Stimulated activated CD8-positive, alpha-beta memory T cell treated with anti-CD3 and anti-CD28 coated beads, Interleukin-7, amount 100 ng/mL, for 48 hours (primary cell): ENCODE measurements around the gene CD81.
"Not testable (repeated sequence)": the region's sequence is repeated elsewhere in the genome, so short reads cannot be mapped to it uniquely, and the experiment has no call there.

Experiments used
- DNase-seq, 2 donors: peaks; one replicate each; pipeline ENCODE4 v3.0.0-alpha.2; 2020; ENCODE audit warnings: low read depth in 1 of 2; ENCODE audit errors: extremely low read depth in 1 of 2

The CD81 gene, protein sequence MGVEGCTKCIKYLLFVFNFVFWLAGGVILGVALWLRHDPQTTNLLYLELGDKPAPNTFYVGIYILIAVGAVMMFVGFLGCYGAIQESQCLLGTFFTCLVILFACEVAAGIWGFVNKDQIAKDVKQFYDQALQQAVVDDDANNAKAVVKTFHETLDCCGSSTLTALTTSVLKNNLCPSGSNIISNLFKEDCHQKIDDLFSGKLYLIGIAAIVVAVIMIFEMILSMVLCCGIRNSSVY

GRCh38 chr11:2376751-2377451 lies at the start of gene CD81:
TSS of gene CD81 (plus strand) at chr11:2377310. CDS start at chr11:2377550, 240 bp downstream.
- DNase-seq, result peak in 1 of 2 donors; percentile 37

- no peak for DNase-seq
Measured at GRCh38 chr11:2328021-2328420, 49.1 kb upstream of the CD81 start.

DNA sequence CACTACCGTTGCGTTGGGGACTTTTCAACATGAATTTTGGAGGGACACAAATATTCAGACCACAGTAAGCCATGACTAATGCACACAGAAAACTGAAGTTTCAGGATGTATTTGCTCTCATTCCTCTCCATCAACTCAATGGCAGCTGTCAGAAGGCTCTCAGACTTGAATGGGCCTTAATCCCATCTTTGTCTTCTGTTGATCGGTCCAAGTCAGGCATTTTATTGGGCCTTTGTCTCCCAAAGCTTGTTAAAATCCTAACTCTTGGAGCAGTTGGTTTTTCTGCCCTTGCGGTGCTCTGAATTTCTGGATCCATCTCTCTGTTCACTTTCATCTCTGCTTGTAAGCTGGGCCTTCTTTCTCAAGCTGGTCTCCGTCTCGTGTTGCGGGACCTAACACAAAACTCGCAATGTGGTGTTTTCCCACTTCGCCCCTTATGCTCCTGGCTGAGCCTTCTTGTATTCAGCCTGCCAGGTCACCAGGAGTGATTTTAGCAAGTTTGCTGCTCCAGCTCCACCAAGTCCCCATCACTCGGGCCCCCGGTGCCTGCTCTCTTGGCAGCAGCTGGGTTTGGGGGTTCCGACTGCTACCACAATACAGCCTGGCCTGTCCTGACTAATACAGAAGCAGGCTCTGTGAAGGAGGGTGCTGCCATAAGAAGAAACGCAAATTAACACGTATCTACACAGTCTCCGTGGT lies 48.3 kb upstream of the CD81 start:
- no peak for DNase-seq

DNA sequence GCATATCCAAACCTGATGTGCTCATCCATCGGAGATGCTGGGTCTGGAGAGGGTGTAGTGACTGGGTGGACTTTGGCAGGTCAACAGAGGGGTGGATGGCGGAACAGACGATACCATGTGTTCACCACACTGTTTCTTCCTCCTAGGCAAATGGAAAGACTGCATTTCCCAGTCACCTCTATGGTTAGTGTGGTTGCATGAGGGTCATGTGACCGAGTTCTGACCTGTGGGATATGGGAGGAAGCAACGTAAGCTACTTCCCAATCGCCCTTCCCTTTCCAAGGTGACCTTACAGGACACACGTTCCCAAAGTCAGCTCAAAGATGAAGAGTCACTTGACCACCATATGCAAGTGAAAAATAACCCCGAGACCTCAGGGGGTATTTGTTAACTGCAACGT lies 47.6 kb upstream of the CD81 start:
- no peak for DNase-seq

DNA sequence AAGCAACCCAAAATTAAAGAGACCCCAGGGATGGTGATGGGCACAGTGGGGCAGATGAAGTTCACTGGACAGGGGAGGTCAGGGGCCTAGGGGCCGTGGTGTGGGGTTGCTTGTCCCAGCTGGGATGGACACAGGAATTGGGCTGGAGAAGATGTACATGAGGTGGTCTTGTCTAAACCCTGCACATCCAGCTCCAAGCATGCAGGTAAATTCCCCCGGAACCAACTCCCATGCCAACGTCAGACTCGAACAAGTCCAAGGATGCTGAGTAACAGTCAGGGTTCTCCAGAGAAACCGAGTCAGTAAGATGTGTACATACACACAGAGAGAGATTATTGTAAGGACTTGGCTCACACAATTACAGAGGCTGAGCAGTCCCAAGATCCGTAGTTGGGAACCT lies 46.4 kb upstream of the CD81 start:
- DNase-seq, result no peak

DNA sequence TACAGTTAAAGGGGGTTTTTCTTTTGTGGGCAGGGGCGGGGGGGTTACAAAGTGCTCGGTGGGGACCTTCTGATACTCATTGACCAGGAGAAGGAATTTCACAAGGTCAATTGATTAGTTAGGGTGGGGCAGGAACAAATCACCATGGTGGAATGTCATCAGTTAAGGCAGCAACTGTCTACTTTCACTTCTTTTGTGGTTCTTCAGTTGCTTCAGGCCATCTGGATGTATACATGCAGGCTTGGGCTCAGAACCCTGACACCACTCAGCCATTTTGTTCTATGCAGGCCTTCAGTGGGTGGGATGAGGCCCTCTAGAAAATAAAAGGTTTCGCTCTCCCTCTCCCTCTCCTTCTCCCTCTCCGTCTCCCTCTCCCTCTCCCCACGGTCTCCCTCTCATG lies 45.7 kb upstream of the CD81 start:
- DNase-seq, result no peak

DNA sequence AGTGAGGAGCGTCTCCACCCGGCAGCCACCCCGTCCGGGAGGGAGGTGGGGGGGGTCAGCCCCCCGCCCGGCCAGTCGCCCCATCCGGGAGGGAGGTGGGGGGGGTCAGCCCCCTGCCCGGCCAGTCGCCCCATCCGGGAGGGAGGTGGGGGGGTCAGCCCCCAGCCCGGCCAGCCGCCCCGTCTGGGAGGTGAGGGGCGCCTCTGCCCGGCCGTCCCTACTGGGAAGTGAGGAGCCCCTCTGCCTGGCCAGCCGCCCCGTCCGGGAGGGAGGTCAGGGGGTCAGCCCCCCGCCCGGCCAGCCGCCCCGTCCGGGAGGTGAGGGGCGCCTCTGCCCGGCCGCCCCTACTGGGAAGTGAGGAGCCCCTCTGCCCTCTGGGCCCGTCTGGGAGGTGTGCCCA lies 44.5 kb upstream of the CD81 start:
- DNase-seq, result not testable (repeated sequence)

GRCh38 chr11:2333486-2334205 lies 43.5 kb upstream of the CD81 start:
- DNase-seq, result not testable (repeated sequence)

GRCh38 chr11:2335286-2335685 lies 41.8 kb upstream of the CD81 start:
- DNase-seq, result not testable (repeated sequence)

DNA sequence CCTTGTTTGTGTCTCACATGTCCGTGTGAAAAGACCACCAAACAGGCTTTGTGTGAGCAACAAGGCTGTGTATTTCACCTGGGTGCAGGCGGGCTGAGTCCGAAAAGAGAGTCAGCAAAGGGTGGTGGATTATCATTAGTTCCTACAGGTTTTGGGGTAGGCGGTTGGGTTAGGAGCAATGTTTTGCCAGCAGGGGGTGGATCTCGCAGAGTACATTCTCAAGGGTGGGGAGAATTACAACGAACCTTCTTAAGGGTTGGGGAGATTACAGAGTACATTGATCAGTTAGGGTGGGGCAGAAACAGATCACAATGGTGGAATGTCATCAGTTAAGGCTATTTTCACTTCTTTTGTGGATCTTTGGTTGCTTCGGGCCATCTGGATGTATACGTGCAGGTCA lies 38.4 kb upstream of the CD81 start:
- not testable (repeated sequence) for DNase-seq

DNA sequence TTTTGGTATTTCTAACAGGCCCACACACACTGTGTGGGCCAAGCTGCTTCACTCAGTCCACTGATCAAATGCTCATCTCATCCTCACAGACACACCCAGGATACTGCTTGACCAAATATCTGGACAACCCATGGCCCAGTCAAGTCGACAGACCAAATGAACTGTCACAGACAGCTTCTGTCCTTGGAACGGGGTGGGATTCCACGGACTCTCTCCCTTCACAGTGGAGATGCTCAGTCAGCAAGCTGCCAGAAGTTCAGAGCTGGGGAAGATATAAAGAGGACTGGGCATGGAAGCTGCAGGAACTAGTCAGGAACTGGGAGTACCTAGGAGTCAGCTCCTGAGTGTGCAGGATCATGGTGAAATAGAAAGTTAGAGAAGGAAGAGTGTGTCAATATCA lies 34.6 kb upstream of the CD81 start:
- DNase-seq, result no peak

- no peak for DNase-seq
Measured at GRCh38 chr11:2342981-2343380, 34.1 kb upstream of the CD81 start.

DNA sequence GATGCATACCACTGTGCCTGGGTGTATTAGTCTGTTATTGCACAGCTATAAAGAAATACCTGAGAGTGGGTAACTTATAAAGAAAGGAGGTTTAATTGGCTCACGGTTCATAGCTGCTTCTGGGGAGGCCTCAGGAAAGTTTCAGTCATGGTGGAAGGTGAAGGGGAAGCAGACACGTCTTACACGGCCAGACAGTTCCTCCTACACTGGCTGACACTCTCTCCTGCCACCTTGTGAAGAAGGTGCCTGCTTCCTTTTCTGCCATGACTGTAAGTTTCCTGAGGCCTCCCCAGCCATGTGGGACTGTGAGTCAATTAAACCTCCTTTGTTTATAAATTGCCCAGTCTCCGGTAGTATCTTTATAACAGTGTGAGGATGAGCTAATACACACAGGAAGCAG lies 33.6 kb upstream of the CD81 start:
- DNase-seq, result no peak

DNA sequence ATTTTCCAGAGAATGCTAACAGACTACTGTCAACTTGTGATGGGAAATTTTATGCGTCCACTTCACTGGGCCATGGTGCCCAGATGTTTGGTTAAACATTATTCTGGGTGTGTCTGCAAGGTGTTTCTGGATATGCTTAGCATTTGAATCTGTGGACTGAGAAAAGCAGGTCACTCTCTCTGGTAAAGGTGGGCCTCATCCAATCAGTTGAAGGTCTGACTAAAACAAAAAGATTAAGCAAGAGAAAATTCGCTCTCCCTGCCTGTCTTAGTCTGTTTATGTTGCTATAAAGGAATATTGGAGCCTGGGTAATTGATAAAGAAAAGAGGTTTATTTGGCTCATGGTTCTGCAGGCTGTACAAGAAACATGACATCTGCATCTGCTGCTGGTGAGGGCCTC lies 32.1 kb upstream of the CD81 start:
- DNase-seq, result no peak

GRCh38 chr11:2346014-2346413 lies 31.1 kb upstream of the CD81 start:
- DNase-seq, result no peak

GRCh38 chr11:2346586-2347307 lies 30.4 kb upstream of the CD81 start:
- no peak for DNase-seq

DNA sequence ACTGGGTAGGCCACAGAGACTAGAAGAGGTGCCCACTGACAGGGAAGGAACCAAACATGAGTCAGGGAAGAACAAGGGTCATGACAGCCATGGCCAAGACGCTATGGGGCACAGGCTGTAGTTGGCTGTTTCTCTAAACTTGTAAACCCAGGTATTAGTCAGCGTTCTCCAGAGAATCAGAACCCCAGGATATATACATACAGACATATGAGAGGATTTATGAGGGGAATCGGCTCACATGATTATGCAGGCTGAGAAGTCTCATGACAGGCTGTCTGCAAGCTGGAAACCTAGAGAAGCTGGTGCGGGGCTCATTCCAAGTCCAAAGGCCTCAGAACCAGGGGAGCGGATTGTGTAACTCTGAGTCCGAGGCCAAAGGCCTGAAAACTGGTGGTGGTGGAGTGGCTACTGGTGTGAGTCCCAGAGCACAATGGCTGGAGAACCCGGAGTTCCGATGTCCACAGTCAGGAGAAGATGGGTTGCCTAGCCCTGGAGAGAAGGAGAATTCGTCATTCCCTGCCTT lies 29.7 kb upstream of the CD81 start:
- DNase-seq, result no peak

DNA sequence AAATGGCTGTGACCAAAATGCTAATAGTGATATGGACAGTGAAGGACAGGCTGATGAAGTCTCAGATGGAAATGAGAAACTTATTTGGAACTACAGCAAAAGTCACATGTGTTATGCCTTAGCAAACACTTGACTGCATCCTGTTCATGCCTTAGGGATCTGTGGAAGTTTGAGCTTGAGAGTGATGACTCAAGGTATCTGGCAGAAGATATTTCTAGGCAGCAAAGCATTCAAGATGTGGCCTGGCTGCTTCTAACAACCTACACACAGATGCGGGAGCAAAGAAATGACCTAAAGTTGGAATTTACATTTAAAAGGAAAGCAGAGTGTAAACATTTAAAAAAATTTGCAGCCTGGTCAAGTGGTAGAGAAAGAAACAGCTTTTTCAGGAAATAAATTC lies 28.1 kb upstream of the CD81 start:
- DNase-seq, result no peak

DNA sequence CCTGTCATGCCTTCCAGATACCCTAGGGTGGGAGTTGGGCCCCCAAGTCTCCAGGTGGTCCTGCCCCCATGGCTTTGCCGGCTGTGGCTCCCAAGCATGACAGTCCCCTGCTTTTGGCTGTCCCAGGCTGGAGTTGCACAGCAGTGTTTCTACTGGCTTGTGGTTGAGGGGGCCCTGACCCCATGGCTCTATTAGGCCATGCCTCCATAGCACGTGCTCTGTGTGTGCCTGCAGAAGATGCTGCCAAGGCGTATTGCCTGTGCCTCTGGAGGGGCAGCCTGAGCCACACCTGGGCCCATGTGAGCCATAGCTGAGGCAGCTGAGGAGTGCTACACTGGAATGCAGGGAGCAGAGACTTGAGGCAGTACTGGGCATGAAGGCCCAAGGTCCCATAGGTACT lies 25.4 kb upstream of the CD81 start:
- no peak for DNase-seq

GRCh38 chr11:2352420-2352819 lies 24.7 kb upstream of the CD81 start:
- DNase-seq, result no peak
